Lung (tissue), 12 donors: ENCODE results near the gene C8G. TPM values are rescaled to one million over a fixed set of nuclear protein-coding genes. Genes with fewer than 3 reads are reported as not detected.

ENCODE experiments used
- ATAC-seq: fragments of 200-7000 bp; cut with Tn5 transposase; one replicate; pipeline ENCODE4 v1.9.1; 2020; ENCODE audit warnings: moderate number of reproducible peaks; ENCODE audit not compliant: insufficient read depth, low FRiP score
- DNase-seq, 3 donors: peaks; one replicate each; pipeline ENCODE4 v3.0.0-alpha.2; 2013 to 2017
- H3K27ac ChIP-seq, 2 donors: one replicate each; pipeline ENCODE4 v1.5.1; 2013; ENCODE audit warnings: mild to moderate bottlenecking in 2 of 2, moderate library complexity in 2 of 2, control low read depth in 1 of 2, inconsistent platforms in 1 of 2, low read depth in 1 of 2, low read length in 1 of 2
- H3K27me3 ChIP-seq, 3 donors: one replicate each; pipeline ENCODE4 v1.5.1; 2013; ENCODE audit warnings: low read length in 2 of 3; ENCODE audit not compliant: control insufficient read depth in 3 of 3, insufficient read depth in 3 of 3
- H3K36me3 ChIP-seq, 4 donors: one replicate each; pipeline ENCODE4 v1.5.1; 2013; ENCODE audit warnings: low read length in 4 of 4, mild to moderate bottlenecking in 1 of 4, moderate library complexity in 1 of 4; ENCODE audit not compliant: control insufficient read depth in 4 of 4, insufficient read depth in 4 of 4
- H3K4me1 ChIP-seq, 5 donors: one replicate each; pipeline ENCODE4 v1.5.1; 2013; ENCODE audit warnings: low read length in 5 of 5, mild to moderate bottlenecking in 2 of 5, moderate library complexity in 1 of 5; ENCODE audit not compliant: control insufficient read depth in 5 of 5, insufficient read depth in 5 of 5
- H3K4me3 ChIP-seq: one replicate; pipeline ENCODE4 v1.5.1; 2013; ENCODE audit warnings: mild to moderate bottlenecking, control low read depth, moderate library complexity
- H3K9ac ChIP-seq, 2 donors: one replicate each; pipeline ENCODE4 v1.5.1; 2013; ENCODE audit warnings: low read length in 2 of 2, control low read depth in 1 of 2; ENCODE audit not compliant: insufficient read depth in 1 of 2
- H3K9me3 ChIP-seq, 4 donors: one replicate each; pipeline ENCODE4 v1.5.1; 2013; ENCODE audit warnings: low read length in 3 of 4, mild to moderate bottlenecking in 1 of 4, moderate library complexity in 1 of 4; ENCODE audit not compliant: control insufficient read depth in 4 of 4, insufficient read depth in 3 of 4
- CTCF ChIP-seq: IDR thresholded peaks from 2 replicates; pipeline ENCODE4 v1.5.1; 2012; ENCODE audit warnings: mild to moderate bottlenecking; ENCODE audit errors: control extremely low read depth, extremely low read depth
- WGBS, 2 donors: extraction: QIAGEN DNeasy Blood & Tissue Kit; methylation state at CpG; one replicate each; pipeline ENCODE4 v1.1.7; 2013; 5-methylcytosine and 5-hydroxymethylcytosine counted together
- polyA plus RNA-seq, 2 donors: library from polyadenylated mRNA; stranded (reverse); fragments of 200-250 nt; gene quantifications; one replicate each; pipeline ENCODE4 v1.2.1, GENCODE V29; 2013
- total RNA-seq, 2 donors: library from RNA; depleted of rRNA in 1 of 2; stranded (reverse); fragments of >200 nt in 1 of 2; gene quantifications; one replicate each; pipeline ENCODE4 v1.2.1, GENCODE V29; 2014 to 2021
- donor health status: control.
- donor health status: control.
- donor health status: Bipolar disorder and iron deficiency.
- donor health status: healthy.
- donor health status: DM: yes; HTN: yes; CAD: no.

Gene C8G
- total and polyA plus RNA-seq, 4 donors: 0.90 to 2.1 (median 1.4) TPM; not detected in 1

- H3K27me3 ChIP-seq: no peaks in the 10 kb centered on the region
- H3K9me3 ChIP-seq: peaks cover 0 to 2% (median 0%) of the 10 kb centered on the region in 4 donors
- H3K4me3 ChIP-seq: no peak overlapping the region
- no peak for DNase-seq
- peaks cover 0 to 20% (median 10%) of the 10 kb centered on the region in 5 donors for H3K4me1 ChIP-seq
- H3K27ac ChIP-seq: no peak overlapping the region
- 96% methylated on average over 55 to 60 of the region's 60 CpGs for WGBS, 2 donors
- H3K9ac ChIP-seq: no peak overlapping the region
- no peak for TF ChIP-seq CTCF
- H3K36me3 ChIP-seq: peaks cover 6 to 39% (median 21%) of the 10 kb centered on the region in 4 donors
- ATAC-seq: no peak
Observed at GRCh38 chr9:136942112-136942880, 2.7 kb upstream of the C8G start.

GRCh38 chr9:136942881-136943230, 2.2 kb upstream of the C8G start:
- DNase-seq: no peak
- no peak overlapping the region for H3K9ac ChIP-seq
- WGBS, 2 donors: 95% methylated on average over 16 of the region's 16 CpGs

GRCh38 chr9:136943291-136944211, 1.5 kb upstream of the C8G start:
- 23 to 32% methylated on average over 50 to 61 of the region's 61 CpGs for WGBS, 2 donors
- DNase-seq (peak in 1 of 3 donors; percentile 47), ATAC-seq (peak; percentile 1)
- peak overlapping the region; percentile 86 for H3K4me3 ChIP-seq
- peaks cover 6 to 39% (median 21%) of the 10 kb centered on the region in 4 donors for H3K36me3 ChIP-seq
- peaks cover 0 to 2% (median 0%) of the 10 kb centered on the region in 4 donors for H3K9me3 ChIP-seq
- peak overlapping the region; percentile 9 to 55 for H3K9ac ChIP-seq
- peak overlapping the region; percentile 84 to 97 for H3K27ac ChIP-seq
- H3K27me3 ChIP-seq: no peaks in the 10 kb centered on the region
- H3K4me1 ChIP-seq: peaks cover 0 to 22% (median 10%) of the 10 kb centered on the region in 5 donors
- no peak for TF ChIP-seq CTCF

More at GRCh38 chr9:136942881-136943230, 2.2 kb upstream of the C8G start:
- peaks cover 0 to 2% (median 0%) of the 10 kb centered on the region in 4 donors for H3K9me3 ChIP-seq
- H3K36me3 ChIP-seq: peaks cover 6 to 39% (median 21%) of the 10 kb centered on the region in 4 donors
- H3K27me3 ChIP-seq: no peaks in the 10 kb centered on the region
- H3K4me3 ChIP-seq: no peak overlapping the region
- no peak for TF ChIP-seq CTCF
- no peak for ATAC-seq
- H3K27ac ChIP-seq: peak overlapping the region in 1 of 2 donors; percentile 97
- peaks cover 0 to 22% (median 10%) of the 10 kb centered on the region in 5 donors for H3K4me1 ChIP-seq
